SK-N-DZ (cell line): ENCODE measurements around the gene SMIM15. TPM values are rescaled to one million over a fixed set of nuclear protein-coding genes. Genes with fewer than 3 reads are reported as not detected.
A peak's percentile ranks its signal among the peaks of the same experiment; 100 is the strongest.
"Not testable (repeated sequence)": the region's sequence is repeated elsewhere in the genome, so short reads cannot be mapped to it uniquely, and the experiment has no call there.

Experiments used
- DNase-seq: peaks from one replicate; pipeline ENCODE4 v3.0.0-alpha.2; 2015; ENCODE audit warnings: low spot score
- polyA plus RNA-seq, 2 experiments: library from polyadenylated mRNA; depleted of rRNA; stranded (reverse); fragments of >200 nt; gene quantifications; 2 replicates each; pipeline ENCODE4 v1.2.3, GENCODE V29; 2014

Gene SMIM15, protein sequence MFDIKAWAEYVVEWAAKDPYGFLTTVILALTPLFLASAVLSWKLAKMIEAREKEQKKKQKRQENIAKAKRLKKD
- 52.7 and 57.3 TPM in 2 replicates for polyA plus RNA-seq (2014; cell fraction: cytosol; rRNA removed)
- 28.2 and 40.4 TPM in 2 replicates for polyA plus RNA-seq (2014; cell fraction: nucleus; rRNA removed)

- peak; percentile 97 for DNase-seq
These were observed at the start of gene SMIM15 for GRCh38 chr5:61162010-61162831. SMIM15 (minus strand) TSS chr5:61162468; CDS start chr5:61160171, 2,297 bp downstream.

DNA sequence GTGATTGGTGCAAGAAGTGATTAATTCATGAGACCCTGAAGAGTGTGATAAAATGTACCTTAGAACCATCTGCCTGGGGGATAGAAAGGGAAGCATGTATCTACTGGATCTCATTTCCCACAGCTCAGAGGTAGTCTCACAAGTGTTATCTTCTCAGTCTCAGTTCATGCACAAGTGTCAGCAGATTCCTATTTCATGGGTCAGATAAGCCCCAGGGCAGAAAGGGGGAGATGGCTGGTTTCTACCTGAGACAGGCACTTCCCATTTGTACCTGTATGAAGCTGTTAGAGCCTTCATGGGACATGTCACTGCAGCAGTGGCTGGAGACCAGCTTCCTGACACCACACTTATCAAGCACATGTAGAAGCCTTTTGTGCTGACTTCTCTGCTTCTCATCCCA, 45.6 kb upstream of the SMIM15 start:
- DNase-seq, result no peak

GRCh38 chr5:61205013-61205412, 42.7 kb upstream of the SMIM15 start:
- no peak for DNase-seq

GRCh38 chr5:61202213-61202612, 39.9 kb upstream of the SMIM15 start:
- no peak for DNase-seq

GRCh38 chr5:61200582-61201155, 38.4 kb upstream of the SMIM15 start:
- no peak for DNase-seq

- peak; percentile 89 for DNase-seq
These were observed 36.3 kb upstream of the SMIM15 start for GRCh38 chr5:61198606-61199005.

DNA sequence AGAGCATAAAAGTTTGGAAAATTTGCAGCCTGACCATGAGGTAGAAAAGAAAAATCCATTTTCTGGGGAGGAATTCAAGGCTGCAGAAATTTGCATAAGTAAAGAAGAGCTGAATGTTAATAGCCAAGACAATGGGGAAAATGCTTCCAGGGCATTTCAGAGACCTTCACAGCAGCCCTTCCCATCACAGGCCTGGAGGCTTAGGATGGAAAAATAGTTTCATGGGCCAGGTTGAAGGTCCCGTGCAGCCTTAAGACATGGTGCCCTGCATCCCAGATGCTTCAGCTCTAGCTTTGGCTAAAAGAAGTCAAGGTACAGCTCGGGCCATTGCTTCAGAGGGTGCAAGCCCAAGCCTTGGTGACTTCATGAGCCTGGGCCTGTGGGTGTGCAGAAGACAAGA, 25.6 kb upstream of the SMIM15 start:
- DNase-seq, result not testable (repeated sequence)

DNA sequence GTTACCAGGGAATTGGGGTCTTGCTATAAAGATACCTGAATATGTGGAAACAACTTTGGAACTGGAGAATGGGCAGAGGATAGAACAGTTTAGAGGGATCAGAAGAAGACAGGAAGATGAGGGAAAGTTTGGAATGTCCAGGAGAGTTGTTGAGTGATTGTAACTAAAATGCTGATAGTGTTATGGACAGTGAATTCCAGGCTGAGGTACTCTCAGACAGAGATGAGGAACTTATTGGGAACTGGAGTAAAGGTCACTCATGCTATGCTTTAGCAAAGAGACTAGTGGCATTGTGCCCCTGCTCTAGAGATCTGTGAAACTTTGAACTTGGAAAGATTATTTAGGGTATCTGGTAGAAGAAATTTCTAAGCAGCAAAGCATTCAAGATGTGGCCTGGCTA, 25.1 kb upstream of the SMIM15 start:
- DNase-seq, result not testable (repeated sequence)

DNA sequence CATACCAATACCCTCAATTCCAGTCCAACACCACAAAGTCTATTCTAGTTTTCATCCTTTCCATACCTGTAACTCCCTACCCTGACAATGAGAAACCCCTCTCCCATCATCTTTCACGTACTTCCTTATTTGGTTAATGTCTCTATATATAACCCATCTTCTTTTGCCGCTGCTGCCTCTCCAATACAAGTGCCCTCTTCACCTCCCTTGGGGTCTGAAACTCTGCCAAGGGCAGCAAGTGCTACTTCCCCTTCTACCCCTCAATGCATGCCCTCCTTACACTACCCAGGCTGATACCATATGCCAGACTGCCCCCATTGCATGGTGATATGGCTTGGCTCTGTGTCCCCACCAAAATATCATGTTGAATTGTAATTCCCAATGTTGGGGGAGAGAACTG, 24.4 kb upstream of the SMIM15 start:
- DNase-seq, result no peak

DNA sequence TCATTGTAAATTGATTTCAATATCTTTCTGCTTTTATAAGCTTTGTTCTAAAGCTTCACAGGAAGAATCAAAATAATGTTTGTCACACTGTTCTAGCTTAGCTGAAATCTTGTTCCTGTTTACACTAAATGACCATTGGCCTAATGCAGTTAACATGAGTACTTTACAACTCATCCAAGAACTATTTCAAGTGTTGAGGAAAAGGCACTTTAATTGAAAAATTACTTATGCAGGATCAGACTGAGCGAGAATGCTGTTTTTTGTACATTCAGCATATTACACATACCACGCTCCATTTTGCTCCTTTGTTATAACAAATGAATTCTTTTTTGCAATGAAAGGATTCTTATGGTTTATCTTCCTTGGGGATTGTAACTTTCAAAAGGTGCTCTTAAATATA, 22.4 kb upstream of the SMIM15 start:
- no peak for DNase-seq

DNA sequence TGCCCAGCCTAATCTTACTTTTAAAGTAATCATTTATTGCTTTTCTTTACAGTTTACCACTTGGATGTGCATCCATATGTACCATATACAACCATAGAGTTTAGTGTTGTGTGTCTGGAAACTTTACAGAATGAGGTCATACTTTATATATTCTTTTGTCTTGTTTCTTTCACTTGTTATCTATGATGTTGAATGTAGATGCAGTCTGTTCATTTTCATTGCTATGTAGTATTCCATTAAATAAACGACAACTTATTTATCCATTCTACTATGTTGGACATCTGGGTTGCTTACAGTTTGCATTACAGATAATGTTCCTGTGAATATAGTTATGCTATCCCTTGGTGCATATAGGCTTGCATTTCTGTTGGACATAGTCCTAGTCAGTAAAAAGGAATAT, 21.3 kb upstream of the SMIM15 start:
- DNase-seq, result no peak

- DNase-seq, result no peak
These were observed 20.2 kb upstream of the SMIM15 start for GRCh38 chr5:61182449-61182848.

DNA sequence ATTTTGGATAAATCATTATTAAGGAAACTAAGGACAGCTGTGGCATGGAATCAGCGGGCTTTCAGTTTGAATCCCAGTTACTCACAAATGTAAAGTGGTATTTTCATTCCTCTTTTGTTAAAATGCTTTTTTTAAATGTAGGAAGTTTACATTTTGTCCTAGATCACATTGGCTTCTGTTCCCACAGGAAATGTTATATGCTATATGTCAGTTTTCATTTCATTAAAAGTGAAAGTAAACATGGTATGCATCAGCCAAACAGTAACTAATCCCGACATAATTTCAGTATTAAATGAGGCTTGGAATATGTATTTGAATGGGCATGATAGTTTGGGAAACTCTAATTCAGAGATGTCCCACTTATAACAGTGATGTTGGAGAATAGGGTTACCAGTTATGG, 18.6 kb upstream of the SMIM15 start:
- no peak for DNase-seq

DNA sequence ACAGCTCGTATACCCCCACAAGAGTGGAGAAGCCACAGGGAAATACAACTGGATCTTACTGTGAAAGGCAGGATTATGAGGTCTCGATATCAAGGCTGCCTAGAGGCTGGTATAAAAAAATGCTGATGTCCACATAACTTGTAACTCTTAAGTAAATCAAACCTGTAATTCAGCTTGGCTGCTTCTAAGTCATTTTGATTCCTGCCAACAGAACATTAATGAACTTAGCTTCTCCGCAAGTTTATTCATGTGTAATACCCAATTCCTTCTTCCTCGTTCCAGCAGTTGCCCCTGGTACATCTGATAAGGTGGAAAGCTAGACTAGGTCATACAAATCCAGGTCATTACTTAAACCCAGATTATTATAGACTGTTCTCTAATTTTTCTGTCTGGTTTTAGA, 16.4 kb upstream of the SMIM15 start:
- DNase-seq, result no peak

DNA sequence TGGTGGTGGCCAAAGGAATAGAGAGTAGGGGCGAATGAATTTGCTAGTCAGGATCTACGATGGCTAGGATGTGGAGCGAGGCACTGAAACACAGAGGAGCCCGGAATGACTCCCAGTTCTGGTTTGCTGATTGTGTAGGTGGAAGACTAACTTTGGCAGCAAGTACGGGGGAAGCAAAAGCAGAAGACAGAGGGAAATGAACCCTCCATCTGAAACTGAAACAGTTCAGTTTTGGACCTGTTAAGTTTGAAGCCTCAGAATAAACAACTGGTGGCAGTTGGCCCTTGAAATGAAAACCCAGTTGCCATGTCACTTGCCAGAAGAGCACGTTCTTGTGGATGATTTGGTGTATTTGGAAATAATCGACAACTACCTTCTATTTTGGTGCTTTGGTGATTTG, 15.4 kb upstream of the SMIM15 start:
- no peak for DNase-seq

DNA sequence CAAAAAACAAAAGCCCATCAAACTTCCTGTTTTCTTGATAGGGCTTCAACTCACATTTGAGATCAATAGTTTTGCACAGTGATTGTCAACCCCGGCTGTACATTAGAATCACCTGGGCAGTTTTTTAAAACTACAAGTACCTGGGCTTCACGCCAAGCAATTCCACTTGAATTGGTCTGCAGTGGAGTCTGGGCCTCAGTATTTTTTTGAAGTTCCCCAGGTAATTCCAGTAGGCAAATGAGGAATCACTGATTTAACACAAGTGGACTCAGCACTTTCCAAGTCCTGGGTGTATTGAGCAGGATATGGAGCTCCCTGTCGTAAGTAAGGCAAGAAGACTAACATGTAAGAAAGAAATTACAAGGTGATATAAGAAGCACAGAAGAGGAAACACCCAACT, 14.8 kb upstream of the SMIM15 start:
- no peak for DNase-seq

- DNase-seq, result no peak
These were observed 14.4 kb upstream of the SMIM15 start for GRCh38 chr5:61176631-61177030.

DNA sequence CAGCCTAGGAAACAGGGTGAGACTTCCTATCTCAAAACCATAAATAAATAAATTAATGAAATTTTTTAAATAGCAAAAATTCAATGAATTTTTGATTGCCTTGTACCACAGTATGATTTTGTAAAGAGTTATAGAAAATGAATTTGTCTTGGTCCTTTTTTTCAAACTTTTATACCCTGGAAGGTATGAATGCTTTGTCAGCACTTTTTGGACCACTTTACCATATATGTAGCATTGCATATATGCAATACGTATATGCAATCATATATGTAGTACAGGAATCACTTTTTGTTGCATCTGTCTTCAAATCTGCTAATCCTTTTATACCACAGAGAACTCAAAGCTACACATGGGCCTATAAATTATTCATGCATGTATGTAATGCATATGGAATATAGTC, 9.2 kb upstream of the SMIM15 start:
- DNase-seq, result no peak

DNA sequence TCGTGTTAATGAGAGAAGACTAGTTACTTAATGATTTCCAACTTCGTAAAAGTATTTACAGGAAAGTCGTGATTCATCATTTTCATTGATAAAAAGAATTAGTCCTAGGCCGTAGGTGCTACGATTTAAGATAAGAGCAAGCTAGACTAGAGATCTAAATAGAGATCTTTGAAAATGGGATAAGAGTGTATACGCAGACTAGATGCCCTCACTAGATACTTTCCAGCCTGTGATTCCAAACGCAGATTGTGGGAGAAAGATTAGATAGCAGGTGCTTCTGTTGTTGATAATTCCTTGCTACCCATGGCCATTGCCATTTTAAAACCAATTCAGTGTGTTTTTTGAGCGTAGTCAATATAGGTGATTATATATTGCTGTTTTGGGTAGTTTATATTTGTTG, 6.7 kb upstream of the SMIM15 start:
- no peak for DNase-seq

- peak; percentile 41 for DNase-seq
These were observed 5.1 kb upstream of the SMIM15 start for GRCh38 chr5:61167382-61167781.

GRCh38 chr5:61163905-61164304, 1.6 kb upstream of the SMIM15 start:
- DNase-seq, result no peak

DNA sequence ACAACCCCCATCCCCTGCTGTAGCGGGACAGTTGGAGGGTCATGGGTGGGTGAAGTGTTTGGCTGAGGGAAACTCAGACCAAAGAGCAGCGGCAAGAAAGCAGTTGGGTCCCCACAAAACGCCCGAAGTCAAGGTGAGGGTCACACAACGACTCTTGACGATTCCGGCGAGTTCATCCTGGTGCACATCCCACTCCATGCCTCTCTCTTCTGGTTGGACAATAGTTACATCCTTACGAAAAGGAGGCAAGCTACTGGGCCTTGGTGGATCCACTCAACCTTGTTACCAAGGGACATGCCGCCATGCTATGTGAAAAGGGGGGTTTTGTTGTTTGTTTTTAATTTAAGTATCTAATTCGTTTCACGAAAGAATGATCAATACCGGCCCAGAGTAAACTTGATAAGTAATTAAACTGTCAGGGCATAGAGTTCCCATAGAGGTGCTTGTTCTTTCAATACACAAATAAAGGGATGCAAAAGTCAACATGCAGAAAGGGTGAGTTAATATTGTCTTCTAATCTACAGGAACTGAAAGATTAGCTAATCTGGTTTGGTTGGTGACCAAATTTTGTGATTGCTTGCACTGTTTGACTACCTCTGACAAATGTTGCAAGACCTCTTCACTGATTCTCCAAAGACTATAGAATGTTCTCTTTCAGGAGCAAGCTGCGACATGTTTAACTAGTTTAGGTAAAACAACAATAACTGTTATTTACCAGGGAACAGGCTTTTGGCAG, 732 bp upstream of the SMIM15 start:
- peak; percentile 70 for DNase-seq
